Measurements from ENCODE around the gene ADTRP. TPM values are rescaled to one million over a fixed set of nuclear protein-coding genes. Genes with fewer than 3 reads are reported as not detected.

ADTRP gene
- total and polyA plus RNA-seq, 7 experiments from 2014 or later, result 3.1 to 109 (median 44.3) TPM

DNA sequence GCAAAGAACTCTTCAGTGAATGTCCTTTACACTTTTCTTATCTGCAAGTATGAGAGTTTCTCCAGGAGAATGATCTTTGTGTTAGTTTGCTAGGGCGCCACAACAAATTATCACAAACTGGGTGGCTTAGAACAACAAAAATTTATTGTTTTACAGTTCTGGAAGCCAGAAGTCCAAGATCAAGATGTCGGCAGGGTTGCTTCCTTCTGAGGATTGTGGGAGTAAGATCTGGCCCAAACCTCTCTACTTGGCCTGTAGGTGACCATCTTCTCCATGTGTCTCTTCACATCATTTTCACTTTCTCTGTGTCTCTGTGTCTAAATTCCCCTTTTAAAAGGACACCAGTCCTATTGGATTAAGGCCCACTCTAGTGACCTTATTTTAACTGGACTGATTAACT is 103.0 kb downstream of the ADTRP start:
- Mint-ChIP-seq H3K9me3 (peaks cover 0 to 19% (median 6%) of the 10 kb centered on the region in 11 donors), H3K4me3 (no peak overlapping the region), H3K27me3 (peaks cover 0 to 5% (median 0%) of the 10 kb centered on the region in 5 donors), H3K27ac (no peak overlapping the region), H3K4me1 (peaks cover 0 to 2% (median 0%) of the 10 kb centered on the region in 7 donors), H3K36me3 (peaks cover 0 to 8% (median 2%) of the 10 kb centered on the region in 5 donors)
- peak; percentile 36 for ATAC-seq
- H3K4me3 ChIP-seq (ENCODE audit: low read length), result no peak overlapping the region
- intact Hi-C loops (cut with micrococcal nuclease), result no loop called here
- peak in 1 of 9 donors; percentile 4 for DNase-seq
- H3K27me3 ChIP-seq (ENCODE audit: control insufficient read depth in 2 of 2, insufficient read depth in 2 of 2, low read length in 2 of 2), result no peaks in the 10 kb centered on the region
- H3K27ac ChIP-seq (ENCODE audit: low read depth, low read length), result no peak overlapping the region
- H3K36me3 ChIP-seq (ENCODE audit: control insufficient read depth in 2 of 3, insufficient read depth in 3 of 3, low read length in 3 of 3), result no peaks in the 10 kb centered on the region
- peaks cover 0 to under 1% (median 0%) of the 10 kb centered on the region in 3 experiments for H3K9me3 ChIP-seq (ENCODE audit: control insufficient read depth in 2 of 3, low read length in 3 of 3)
- POLR2A ChIA-PET, result no interaction called here
- CTCF ChIA-PET, result interaction anchor here (0.6 kb wide), 1 partner anchor 20 kb away, joined by 4 read pairs; no protein-coding TSS in a partner anchor
- no peaks in the 10 kb centered on the region for H3K4me1 ChIP-seq (ENCODE audit: control insufficient read depth in 2 of 2, insufficient read depth in 2 of 2, low read length in 2 of 2)

DNA sequence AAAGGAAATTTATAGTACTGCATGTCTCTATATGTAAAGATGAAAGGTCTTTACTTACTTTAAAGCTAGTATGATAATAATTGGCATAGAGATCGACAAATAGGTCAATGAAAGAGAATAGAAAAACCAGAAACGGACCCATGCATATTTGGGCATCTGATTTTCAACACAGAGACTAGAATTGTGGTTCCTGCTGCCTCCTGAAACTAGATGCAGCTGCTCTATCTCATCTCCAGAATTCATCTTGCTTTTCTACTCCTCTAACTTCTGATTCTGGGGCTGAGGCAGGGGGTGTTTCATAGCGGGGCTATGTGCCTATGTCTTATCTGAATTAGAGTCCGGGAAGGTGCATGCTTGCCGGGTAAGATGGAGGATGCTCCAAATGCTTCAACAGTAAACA is 105.9 kb downstream of the ADTRP start:
- H3K27ac ChIP-seq (ENCODE audit: low read depth, low read length), result no peak overlapping the region
- ChIA-PET CTCF (interaction anchor here (0.7 to 1.0 kb wide), 2 partner anchors 11 to 217 kb away, joined by 3 read pairs; no protein-coding TSS in a partner anchor), POLR2A (no interaction called here)
- H3K27me3 Mint-ChIP-seq, result peaks cover 3 to 8% (median 5%) of the 10 kb centered on the region in 5 donors
- intact Hi-C loops (cut with micrococcal nuclease), result no loop called here
- peaks cover 0 to 14% (median 2%) of the 10 kb centered on the region in 11 donors for H3K9me3 Mint-ChIP-seq
- DNase-seq, result no peak
- no peaks in the 10 kb centered on the region for H3K36me3 ChIP-seq (ENCODE audit: control insufficient read depth in 2 of 3, insufficient read depth in 3 of 3, low read length in 3 of 3)
- no peak for ATAC-seq
- H3K4me1 Mint-ChIP-seq, result peaks cover 0 to 2% (median 0%) of the 10 kb centered on the region in 7 donors
- H3K36me3 Mint-ChIP-seq, result peaks cover 0 to 14% (median 0%) of the 10 kb centered on the region in 5 donors
- no peak overlapping the region for H3K4me3 ChIP-seq (ENCODE audit: low read length)
- H3K27ac Mint-ChIP-seq, result no peak overlapping the region
- H3K4me1 ChIP-seq (ENCODE audit: control insufficient read depth in 2 of 2, insufficient read depth in 2 of 2, low read length in 2 of 2), result no peaks in the 10 kb centered on the region
- no peaks in the 10 kb centered on the region for H3K9me3 ChIP-seq (ENCODE audit: control insufficient read depth in 2 of 3, low read length in 3 of 3)
- H3K27me3 ChIP-seq (ENCODE audit: control insufficient read depth in 2 of 2, insufficient read depth in 2 of 2, low read length in 2 of 2), result no peaks in the 10 kb centered on the region
- no peak overlapping the region for H3K4me3 Mint-ChIP-seq

DNA sequence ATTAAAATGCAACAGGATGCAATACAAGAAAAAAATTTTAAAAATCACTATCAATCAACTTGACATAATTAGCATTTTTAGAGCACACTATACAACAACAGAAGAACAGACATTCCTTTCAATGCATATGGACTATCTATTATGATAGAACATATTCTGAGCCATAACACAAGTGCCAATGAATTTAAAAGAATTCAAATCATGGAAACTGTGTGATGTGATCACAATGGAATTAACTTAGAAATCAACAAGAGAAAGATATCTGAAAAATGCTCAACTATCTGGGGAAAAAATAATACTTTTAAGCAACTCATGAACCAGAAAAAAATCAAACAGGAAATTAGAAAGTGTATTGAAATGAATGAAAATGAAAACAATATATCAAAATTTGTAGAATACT is 106.3 kb downstream of the ADTRP start:
- Mint-ChIP-seq H3K27ac (no peak overlapping the region), H3K4me3 (no peak overlapping the region), H3K9me3 (peaks cover 0 to 14% (median 2%) of the 10 kb centered on the region in 11 donors), H3K4me1 (peaks cover 0 to 2% (median 0%) of the 10 kb centered on the region in 7 donors), H3K27me3 (peaks cover 3 to 8% (median 5%) of the 10 kb centered on the region in 5 donors), H3K36me3 (peaks cover 0 to 14% (median 0%) of the 10 kb centered on the region in 5 donors)
- intact Hi-C loops (cut with micrococcal nuclease), result no loop called here
- ATAC-seq, result no peak
- Histone ChIP-seq H3K27me3 (ENCODE audit: control insufficient read depth in 2 of 2, insufficient read depth in 2 of 2, low read length in 2 of 2) (no peaks in the 10 kb centered on the region), H3K36me3 (ENCODE audit: control insufficient read depth in 2 of 3, insufficient read depth in 3 of 3, low read length in 3 of 3) (no peaks in the 10 kb centered on the region), H3K4me3 (ENCODE audit: low read length) (no peak overlapping the region), H3K4me1 (ENCODE audit: control insufficient read depth in 2 of 2, insufficient read depth in 2 of 2, low read length in 2 of 2) (no peaks in the 10 kb centered on the region), H3K27ac (ENCODE audit: low read depth, low read length) (no peak overlapping the region), H3K9me3 (ENCODE audit: control insufficient read depth in 2 of 3, low read length in 3 of 3) (no peaks in the 10 kb centered on the region)
- ChIA-PET CTCF (interaction anchor here (0.7 to 1.0 kb wide), 2 partner anchors 11 to 218 kb away, joined by 3 read pairs; no protein-coding TSS in a partner anchor), POLR2A (no interaction called here)
- DNase-seq, result no peak

DNA sequence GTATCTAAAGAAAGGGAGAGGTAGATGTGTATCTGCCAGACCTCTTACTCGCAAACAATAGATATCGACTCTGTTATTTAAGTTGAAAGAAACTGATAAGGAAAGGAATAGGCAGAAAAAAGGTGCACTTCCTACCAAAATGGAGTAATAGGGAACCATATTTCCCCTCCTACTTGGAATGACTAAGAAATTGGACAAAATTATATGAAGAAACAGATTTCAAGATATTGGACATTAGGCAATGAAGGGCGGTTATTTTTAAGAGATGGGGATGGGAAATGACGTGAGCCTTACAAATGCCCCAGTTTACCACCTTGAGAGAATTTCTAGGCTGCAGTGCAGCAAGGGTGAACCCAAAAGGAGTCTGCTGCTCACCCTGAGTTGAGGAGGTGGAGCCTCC is 108.9 kb downstream of the ADTRP start:
- no peaks in the 10 kb centered on the region for H3K4me1 ChIP-seq (ENCODE audit: control insufficient read depth in 2 of 2, insufficient read depth in 2 of 2, low read length in 2 of 2)
- no peak overlapping the region for H3K4me3 Mint-ChIP-seq
- no peaks in the 10 kb centered on the region for H3K27me3 ChIP-seq (ENCODE audit: control insufficient read depth in 2 of 2, insufficient read depth in 2 of 2, low read length in 2 of 2)
- CTCF ChIA-PET, result interaction anchor here (0.6 kb wide), 1 partner anchor 54 kb away, joined by 5 read pairs; no protein-coding TSS in a partner anchor
- DNase-seq (no peak), ATAC-seq (no peak)
- peaks cover 0 to 14% (median 2%) of the 10 kb centered on the region in 11 donors for H3K9me3 Mint-ChIP-seq
- no peaks in the 10 kb centered on the region for H3K4me1 Mint-ChIP-seq
- no peaks in the 10 kb centered on the region for H3K36me3 ChIP-seq (ENCODE audit: control insufficient read depth in 2 of 3, insufficient read depth in 3 of 3, low read length in 3 of 3)
- intact Hi-C loops (cut with micrococcal nuclease), result no loop called here
- no peaks in the 10 kb centered on the region for H3K9me3 ChIP-seq (ENCODE audit: control insufficient read depth in 2 of 3, low read length in 3 of 3)
- peaks cover 0 to 14% (median 0%) of the 10 kb centered on the region in 5 donors for H3K36me3 Mint-ChIP-seq
- POLR2A ChIA-PET, result no interaction called here
- H3K27ac ChIP-seq (ENCODE audit: low read depth, low read length), result no peak overlapping the region
- H3K27ac Mint-ChIP-seq, result no peak overlapping the region
- H3K27me3 Mint-ChIP-seq, result peaks cover 3 to 17% (median 13%) of the 10 kb centered on the region in 5 donors
- no peak overlapping the region for H3K4me3 ChIP-seq (ENCODE audit: low read length)

- no peak overlapping the region for H3K4me3 Mint-ChIP-seq
- H3K27me3 ChIP-seq (ENCODE audit: control insufficient read depth in 2 of 2, insufficient read depth in 2 of 2, low read length in 2 of 2), result no peaks in the 10 kb centered on the region
- H3K9me3 ChIP-seq (ENCODE audit: control insufficient read depth in 2 of 3, low read length in 3 of 3), result no peaks in the 10 kb centered on the region
- H3K4me1 Mint-ChIP-seq, result peaks cover 0 to 2% (median 0%) of the 10 kb centered on the region in 7 donors
- no peaks in the 10 kb centered on the region for H3K36me3 ChIP-seq (ENCODE audit: control insufficient read depth in 2 of 3, insufficient read depth in 3 of 3, low read length in 3 of 3)
- peaks cover 3 to 17% (median 15%) of the 10 kb centered on the region in 5 donors for H3K27me3 Mint-ChIP-seq
- no peak overlapping the region for H3K27ac ChIP-seq (ENCODE audit: low read depth, low read length)
- no peak overlapping the region for H3K4me3 ChIP-seq (ENCODE audit: low read length)
- ChIA-PET CTCF (interaction anchor here (1.4 kb wide), 1 partner anchor 12 kb away, joined by 3 read pairs; no protein-coding TSS in a partner anchor), POLR2A (interaction anchor here (0.6 kb wide), 1 partner anchor 18 kb away, joined by 5 read pairs; no protein-coding TSS in a partner anchor)
- peaks cover 0 to 14% (median 0%) of the 10 kb centered on the region in 5 donors for H3K36me3 Mint-ChIP-seq
- intact Hi-C loops (cut with micrococcal nuclease), result no loop called here
- H3K4me1 ChIP-seq (ENCODE audit: control insufficient read depth in 2 of 2, insufficient read depth in 2 of 2, low read length in 2 of 2), result no peaks in the 10 kb centered on the region
- ATAC-seq, result no peak
- H3K27ac Mint-ChIP-seq, result no peak overlapping the region
- DNase-seq, result no peak
- peaks cover 0 to 14% (median 2%) of the 10 kb centered on the region in 11 donors for H3K9me3 Mint-ChIP-seq
Measured at GRCh38 chr6:11668455-11668854, 110.1 kb downstream of the ADTRP start.

DNA sequence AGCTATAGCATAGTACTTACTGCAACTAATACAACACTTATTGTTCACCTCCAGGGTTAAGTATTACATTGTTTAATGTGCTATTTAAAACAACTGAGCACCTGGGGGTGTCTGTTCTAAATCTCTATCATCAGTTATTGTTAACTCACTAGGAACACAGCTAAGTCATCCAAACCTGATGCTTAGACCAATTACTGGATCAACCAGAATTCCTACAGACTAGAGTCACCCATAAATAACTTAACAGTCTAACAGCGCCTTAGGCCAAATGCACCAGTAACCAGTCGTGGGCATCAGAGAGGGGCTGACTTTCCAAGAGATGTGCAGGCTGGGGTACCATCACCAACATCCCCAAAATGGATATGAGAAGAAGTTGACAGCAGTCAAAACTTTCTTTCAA is 110.7 kb downstream of the ADTRP start:
- peaks cover 0 to 2% (median 0%) of the 10 kb centered on the region in 7 donors for H3K4me1 Mint-ChIP-seq
- Histone ChIP-seq H3K27ac (ENCODE audit: low read depth, low read length) (no peak overlapping the region), H3K36me3 (ENCODE audit: control insufficient read depth in 2 of 3, insufficient read depth in 3 of 3, low read length in 3 of 3) (no peaks in the 10 kb centered on the region), H3K4me3 (ENCODE audit: low read length) (no peak overlapping the region), H3K4me1 (ENCODE audit: control insufficient read depth in 2 of 2, insufficient read depth in 2 of 2, low read length in 2 of 2) (no peaks in the 10 kb centered on the region), H3K27me3 (ENCODE audit: control insufficient read depth in 2 of 2, insufficient read depth in 2 of 2, low read length in 2 of 2) (no peaks in the 10 kb centered on the region), H3K9me3 (ENCODE audit: control insufficient read depth in 2 of 3, low read length in 3 of 3) (no peaks in the 10 kb centered on the region)
- H3K36me3 Mint-ChIP-seq, result peaks cover 0 to 14% (median 0%) of the 10 kb centered on the region in 5 donors
- ATAC-seq (no peak), DNase-seq (no peak)
- H3K9me3 Mint-ChIP-seq, result peaks cover 0 to 14% (median 2%) of the 10 kb centered on the region in 11 donors
- intact Hi-C loops (cut with micrococcal nuclease), result no loop called here
- ChIA-PET CTCF (interaction anchor here (1.4 kb wide), 1 partner anchor 12 kb away, joined by 3 read pairs; no protein-coding TSS in a partner anchor), POLR2A (interaction anchor here (0.9 kb wide), 1 partner anchor 343 kb away, joined by 3 read pairs; no protein-coding TSS in a partner anchor)
- H3K27ac Mint-ChIP-seq, result no peak overlapping the region
- peaks cover 3 to 17% (median 15%) of the 10 kb centered on the region in 5 donors for H3K27me3 Mint-ChIP-seq
- no peak overlapping the region for H3K4me3 Mint-ChIP-seq

All from naive thymus-derived CD4-positive, alpha-beta T cell (primary cell).